Heart left ventricle (tissue), 16 donors: Measurements from ENCODE around the gene HOXC11. TPM values are rescaled to one million over a fixed set of nuclear protein-coding genes. Genes with fewer than 3 reads are reported as not detected.
A peak's percentile ranks its signal among the peaks of the same experiment; 100 is the strongest.

ENCODE experiments used
- ATAC-seq, 4 donors: fragments of 200-7000 bp; cut with Tn5 transposase; one replicate each; pipeline ENCODE4 v1.9.1; 2020 to 2022; ENCODE audit warnings: moderate library complexity in 4 of 4, mild to moderate bottlenecking in 3 of 4, moderate number of reproducible peaks in 1 of 4
- DNase-seq, 5 donors: peaks; one replicate each; pipeline ENCODE4 v3.0.0-alpha.2; 2020
- H3K27ac ChIP-seq, 12 donors: fragments of 200-600 bp; sonication (generic) in 4 of 12; one replicate each; pipeline versions ENCODE4 v1.5.0 to v1.8.0; 2016 to 2022; ENCODE audit warnings: mild to moderate bottlenecking in 2 of 12
- H3K27me3 ChIP-seq, 9 donors: fragments of 200-600 bp; sonication (generic) in 2 of 9; one replicate each; pipeline versions ENCODE4 v1.5.1 to v1.8.0; 2016 to 2022; ENCODE audit warnings: mild to moderate bottlenecking in 3 of 9
- H3K36me3 ChIP-seq, 9 donors: fragments of 200-600 bp; sonication (generic) in 2 of 9; one replicate each; pipeline versions ENCODE4 v1.5.0 to v1.8.0; 2018 to 2022; ENCODE audit warnings: mild to moderate bottlenecking in 2 of 9
- H3K4me1 ChIP-seq, 12 donors: fragments of 200-600 bp; sonication (generic) in 4 of 12; one replicate each; pipeline versions ENCODE4 v1.5.0 to v1.8.0; 2016 to 2022; ENCODE audit warnings: mild to moderate bottlenecking in 3 of 12
- H3K4me3 ChIP-seq, 12 donors: fragments of 200-600 bp; sonication (generic) in 4 of 12; one replicate each; pipeline versions ENCODE4 v1.5.0 to v1.8.0; 2017 to 2022; ENCODE audit warnings: mild to moderate bottlenecking in 9 of 12, moderate library complexity in 4 of 12
- H3K9me3 ChIP-seq, 12 donors: fragments of 200-600 bp; sonication (generic) in 4 of 12; one replicate each; pipeline versions ENCODE4 v1.5.0 to v1.8.0; 2016 to 2022; ENCODE audit warnings: mild to moderate bottlenecking in 1 of 12
- POLR2A ChIP-seq, 2 donors: fragments of 450-650 bp; IDR thresholded peaks; one replicate each; pipeline ENCODE4 v1.6.1; 2017; ENCODE audit warnings: antibody characterized with exemption in 2 of 2, mild to moderate bottlenecking in 2 of 2, moderate library complexity in 2 of 2
- WGBS, 4 donors: extraction: QIAGEN DNeasy Blood & Tissue Kit in 2 of 4; methylation state at CpG; one replicate each; pipeline versions ENCODE4 v1.1.5 to v1.1.7; 2013 to 2018; 5-methylcytosine and 5-hydroxymethylcytosine counted together
- intact Hi-C, 10 donors: fragments of 100-400 bp; cut with DNase I; formaldehyde crosslinking; loops; one replicate each; pipeline versions ENCODE4 v1.11.1 to v1.14.2; 2022
- polyA plus RNA-seq, 2 donors: library from polyadenylated mRNA; stranded (reverse); fragments of 200-250 nt; gene quantifications; one replicate each; pipeline ENCODE4 v1.2.3, GENCODE V29; 2013
- total RNA-seq, 9 donors: library from RNA; depleted of rRNA in 2 of 9; stranded (reverse); fragments of >200 nt in 2 of 9; fragmentation: NEBNext Ultra II Directional in 3 of 9; extraction: Animal tissue kit (Norgen Biotek cat#: 25700) in 3 of 9; gene quantifications; one replicate each; pipeline versions ENCODE4 v1.1.0 to v1.2.4, GENCODE V29; 2016 to 2023
- TF ChIP-seq, protein P1 (sequence below), 12 donors: fragments of 200-600 bp; sonication (generic) in 4 of 12; IDR thresholded peaks; one replicate each; pipeline versions ENCODE4 v1.5.0 to v1.8.0; 2018 to 2022; ENCODE audit warnings: antibody characterized with exemption in 12 of 12, mild to moderate bottlenecking in 5 of 12
- donor health status: ischemic (EF 13 %, LVEDD 7.1; RV severe dilation, severe dysfunction).
- donor health status: healthy with polysubstance abuse.
- donor health status: DM: no; HTN: yes; CAD: no.
- donor health status: DM: no; HTN: no; CAD: no.
- donor health status: ischemic (EF 25% LVEDD 6.9; RV normal size, moderate dysfunction).
- donor health status: ischemic (EF 25% LVEDD 5.7; RV mildly dilated, moderate dysfunction).
- donor health status: healthy.
- donor health status: DM: yes; HTN: yes; CAD: no.
- donor health status: ischemic (EF 35%, LVEDD 5.7; RV mildly dilated, moderate dysfunction).
- donor health status: nonischemic (EF 11% LVEDD 7.7; RV severe dilation, severe dysfunction).
- donor health status: DM: yes; HTN: yes; CAD: no.
- donor health status: PGD.
- donor health status: ischemic (EF 29% LVEDD 5.4; RV normal size, mild dysfunction).
- donor health status: nonischemic (EF 23%, LVEDD 6.1; RV moderate dilation, normal function).

HOXC11 gene
- total and polyA plus RNA-seq, 11 donors = not detected

DNA sequence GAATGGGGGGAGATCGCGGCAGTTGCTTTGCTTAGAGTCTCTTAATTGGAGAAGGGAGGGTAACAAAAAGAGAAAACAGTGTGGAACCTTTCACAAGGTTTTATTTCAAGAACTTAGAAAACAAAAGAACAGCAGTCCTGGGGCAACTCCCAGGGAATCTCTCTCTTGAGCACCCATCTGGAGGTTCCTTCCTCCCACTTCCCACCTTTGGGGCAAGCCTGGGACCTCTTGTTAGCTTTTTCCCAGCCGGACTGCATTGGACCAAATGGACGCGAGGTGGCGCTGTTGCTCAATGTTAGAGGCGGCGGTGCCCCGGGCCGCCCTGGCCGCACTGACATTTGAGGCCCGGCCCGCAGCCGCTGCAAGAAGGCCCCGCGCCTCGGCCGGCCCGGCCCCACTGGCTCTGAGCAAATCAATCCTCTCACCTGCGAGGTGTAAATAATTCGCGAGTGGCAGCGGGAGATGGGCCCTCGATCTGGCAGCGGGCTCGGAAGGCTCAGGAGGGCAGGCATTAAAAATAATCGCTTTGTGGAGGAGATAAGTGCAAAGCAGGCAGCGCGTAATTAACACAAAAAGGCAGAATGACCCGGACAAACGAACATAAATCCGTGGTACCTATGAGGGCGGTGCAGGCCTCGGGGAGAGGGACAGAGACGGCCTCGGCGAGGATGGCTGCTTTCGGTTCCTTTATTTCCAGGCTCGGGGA lies 33.1 kb downstream of the HOXC11 start:
- ATAC-seq (peak; percentile 68 to 92 (median 89)), DNase-seq (peak; percentile 78 to 93 (median 85))
- H3K4me3 ChIP-seq = peak overlapping the region in 9 of 12 donors; percentile 10 to 49 (median 36)
- no peak overlapping the region for H3K27ac ChIP-seq
- WGBS, 4 donors = 4 to 7% (median 5%) methylated on average over 33 to 39 of the region's 39 CpGs
- H3K27me3 ChIP-seq = peaks cover 63 to 100% (median 95%) of the 10 kb centered on the region in 9 donors
- no peaks in the 10 kb centered on the region for H3K9me3 ChIP-seq
- intact Hi-C loops = loop anchor here in 8 of 10 donors (1.0 to 10.0 kb wide), 6 partner anchors 185 to 369 kb away; no protein-coding TSS in a partner anchor
- no peaks in the 10 kb centered on the region for H3K36me3 ChIP-seq
- H3K4me1 ChIP-seq = peaks cover 0 to 20% (median 11%) of the 10 kb centered on the region in 12 donors
- TF ChIP-seq POLR2A (IDR thresholded peaks at IDR 0.05) = no peak
- TF ChIP-seq, protein P1, sequence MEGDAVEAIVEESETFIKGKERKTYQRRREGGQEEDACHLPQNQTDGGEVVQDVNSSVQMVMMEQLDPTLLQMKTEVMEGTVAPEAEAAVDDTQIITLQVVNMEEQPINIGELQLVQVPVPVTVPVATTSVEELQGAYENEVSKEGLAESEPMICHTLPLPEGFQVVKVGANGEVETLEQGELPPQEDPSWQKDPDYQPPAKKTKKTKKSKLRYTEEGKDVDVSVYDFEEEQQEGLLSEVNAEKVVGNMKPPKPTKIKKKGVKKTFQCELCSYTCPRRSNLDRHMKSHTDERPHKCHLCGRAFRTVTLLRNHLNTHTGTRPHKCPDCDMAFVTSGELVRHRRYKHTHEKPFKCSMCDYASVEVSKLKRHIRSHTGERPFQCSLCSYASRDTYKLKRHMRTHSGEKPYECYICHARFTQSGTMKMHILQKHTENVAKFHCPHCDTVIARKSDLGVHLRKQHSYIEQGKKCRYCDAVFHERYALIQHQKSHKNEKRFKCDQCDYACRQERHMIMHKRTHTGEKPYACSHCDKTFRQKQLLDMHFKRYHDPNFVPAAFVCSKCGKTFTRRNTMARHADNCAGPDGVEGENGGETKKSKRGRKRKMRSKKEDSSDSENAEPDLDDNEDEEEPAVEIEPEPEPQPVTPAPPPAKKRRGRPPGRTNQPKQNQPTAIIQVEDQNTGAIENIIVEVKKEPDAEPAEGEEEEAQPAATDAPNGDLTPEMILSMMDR (IDR thresholded peaks at IDR 0.05) = peak; percentile 84 to 96 (median 94)

DNA sequence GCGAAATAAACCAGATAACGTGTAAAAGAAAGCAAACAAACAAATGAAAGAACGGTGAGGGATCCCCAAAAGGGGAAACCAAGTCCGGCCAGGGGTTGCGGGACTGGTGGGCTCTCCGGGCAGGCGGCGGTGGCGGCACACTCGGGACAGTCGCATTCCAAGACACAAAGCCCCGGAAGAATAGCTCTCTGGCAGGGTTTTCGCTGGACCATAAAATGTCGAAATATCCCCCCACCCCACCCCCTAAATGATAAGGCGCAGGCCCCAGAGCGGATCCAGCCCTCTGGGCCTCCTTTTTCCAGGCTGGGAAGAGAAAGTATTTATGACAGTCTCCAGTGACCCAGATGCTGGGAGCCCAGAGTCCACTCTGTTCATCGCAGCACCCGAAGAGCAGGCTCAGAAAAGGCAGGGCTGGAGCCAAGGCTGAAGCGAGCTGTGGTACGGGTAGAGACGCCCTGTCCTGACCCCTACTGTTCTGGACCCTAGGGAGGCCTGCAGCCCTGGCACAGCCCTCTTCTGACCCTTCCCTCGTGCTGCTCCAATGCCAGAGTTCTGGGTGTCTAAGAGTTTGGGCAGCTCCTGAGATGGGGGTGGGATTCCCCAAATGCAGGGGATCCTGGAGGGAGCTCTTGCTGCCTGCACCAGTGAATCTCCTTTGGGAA lies 33.8 kb downstream of the HOXC11 start:
- no peak for ATAC-seq
- DNase-seq = no peak
- Histone ChIP-seq H3K36me3 (no peaks in the 10 kb centered on the region), H3K27ac (no peak overlapping the region), H3K9me3 (no peaks in the 10 kb centered on the region), H3K4me3 (peak overlapping the region in 9 of 12 donors; percentile 10 to 49 (median 36)), H3K4me1 (peaks cover 0 to 20% (median 11%) of the 10 kb centered on the region in 12 donors), H3K27me3 (peaks cover 63 to 100% (median 96%) of the 10 kb centered on the region in 9 donors)
- no peak for TF ChIP-seq POLR2A (IDR thresholded peaks at IDR 0.05)
- TF ChIP-seq, protein P1 (IDR thresholded peaks at IDR 0.05) = no peak
- intact Hi-C loops = loop anchor here in 8 of 10 donors (1.0 to 10.0 kb wide), 6 partner anchors 184 to 368 kb away; no protein-coding TSS in a partner anchor
- 18 to 36% (median 20%) methylated on average over 19 to 22 of the region's 22 CpGs for WGBS, 4 donors

DNA sequence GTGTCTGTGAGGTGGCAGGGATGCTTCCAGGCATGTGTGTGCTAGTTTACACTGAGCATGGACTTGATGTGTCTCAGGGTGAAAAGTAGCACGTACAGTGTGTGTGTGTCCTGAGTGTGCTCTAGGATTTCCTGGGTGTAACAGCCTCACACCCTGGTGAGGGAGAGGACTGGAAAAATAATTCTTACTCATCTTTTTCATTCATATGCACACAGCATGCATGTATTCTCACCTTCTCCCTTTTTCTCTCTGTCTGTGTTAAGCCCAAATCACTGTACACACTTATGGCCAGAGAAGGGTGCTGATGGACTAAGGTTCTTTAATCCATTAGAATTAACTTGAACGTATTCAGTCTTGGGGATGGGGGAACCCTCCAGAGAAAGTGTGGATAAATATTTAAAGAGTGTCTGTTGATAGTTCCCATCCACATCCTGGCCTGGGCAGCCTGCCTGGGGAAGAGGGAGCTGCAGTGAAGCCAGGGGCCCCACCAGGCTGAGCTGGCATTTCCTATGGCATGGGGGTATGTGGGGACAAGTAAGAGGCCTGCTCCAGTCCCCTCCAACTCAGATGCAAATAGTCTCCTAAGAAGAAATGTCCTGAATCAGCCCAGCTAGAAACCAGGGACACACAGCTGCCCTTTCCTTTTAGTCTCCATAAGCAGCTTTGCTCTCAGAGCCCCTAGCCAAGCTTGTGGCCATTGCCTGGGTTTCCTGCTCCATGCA lies 34.8 kb downstream of the HOXC11 start:
- Histone ChIP-seq H3K4me3 (no peak overlapping the region), H3K27me3 (peaks cover 64 to 98% (median 95%) of the 10 kb centered on the region in 9 donors), H3K36me3 (no peaks in the 10 kb centered on the region), H3K9me3 (no peaks in the 10 kb centered on the region), H3K4me1 (peaks cover 0 to 20% (median 11%) of the 10 kb centered on the region in 12 donors), H3K27ac (no peak overlapping the region)
- ATAC-seq = no peak
- 31 to 61% (median 38%) methylated on average over 2 of the region's 2 CpGs for WGBS, 4 donors
- TF ChIP-seq, protein P1 (IDR thresholded peaks at IDR 0.05) = no peak
- TF ChIP-seq POLR2A (IDR thresholded peaks at IDR 0.05) = no peak
- intact Hi-C loops = loop anchor here in 8 of 10 donors (2.0 to 10.0 kb wide), 5 partner anchors 183 to 367 kb away; no protein-coding TSS in a partner anchor
- no peak for DNase-seq
